HEK293 (cell line): ENCODE results near the gene VAV3.

Experiments used
- CTCF ChIA-PET: fragments of 350-600 bp; formaldehyde crosslinking; extraction: SDS; loops from one replicate; lab custom pipeline; 2021; ENCODE audit warnings: antibody characterized with exemption; lab: Yijun Ruan, JAX
- POLR2A ChIA-PET: fragments of 300-600 bp; formaldehyde crosslinking; extraction: SDS; loops from one replicate; lab custom pipeline; 2020; ENCODE audit warnings: antibody characterized with exemption, inconsistent platforms; lab: Yijun Ruan, JAX
- H3K27ac ChIP-seq: fragments of 200-500 bp; sonication (Bioruptor generic); 2 replicates; pipeline ENCODE4 v1.5.1; 2014; ENCODE audit warnings: low read depth, low read length, control low read depth, inconsistent platforms; ENCODE audit errors: extremely low read depth
- H3K36me3 ChIP-seq, 2 experiments: fragments of 200-500 bp in 1 of 2; sonication (Bioruptor generic) in 1 of 2; 1 replicate in 1 of 2; 2 replicates in 1 of 2; pipeline ENCODE4 v1.5.1; 2014 to 2017; ENCODE audit warnings: inconsistent platforms in 2 of 2, low read length in 2 of 2; ENCODE audit not compliant: control insufficient read depth in 2 of 2, insufficient read depth in 1 of 2
- H3K4me1 ChIP-seq: fragments of 200-500 bp; sonication (Bioruptor generic); 2 replicates; pipeline ENCODE4 v1.5.1; 2014; ENCODE audit warnings: mild to moderate bottlenecking, low read length, inconsistent platforms; ENCODE audit not compliant: control insufficient read depth, insufficient read depth
- H3K4me3 ChIP-seq: 2 replicates; pipeline ENCODE4 v1.5.1; 2011; ENCODE audit warnings: low read depth, mild to moderate bottlenecking, control low read depth, low read length, moderate library complexity
- H3K9me3 ChIP-seq: fragments of 200-500 bp; sonication (Bioruptor generic); 2 replicates; pipeline ENCODE4 v1.5.1; 2014; ENCODE audit warnings: low read depth, low read length, inconsistent platforms; ENCODE audit not compliant: control insufficient read depth, insufficient read depth
- SCRT2 ChIP-seq: fragments of 450-650 bp; formaldehyde crosslinking; IDR thresholded peaks from 2 replicates; pipeline ENCODE4 v1.5.1; 2016; ENCODE audit warnings: missing biosample characterization, missing genetic modification characterization
- SETDB1 ChIP-seq: IDR thresholded peaks from one replicate; pipeline ENCODE4 v1.6.1; 2017; ENCODE audit warnings: mild to moderate bottlenecking, low read length, moderate library complexity, mixed read lengths; ENCODE audit not compliant: insufficient read length
- ZBTB7A ChIP-seq: fragments of 450-650 bp; formaldehyde crosslinking; IDR thresholded peaks from 2 replicates; pipeline ENCODE4 v1.5.1; 2016; ENCODE audit warnings: low read depth, missing biosample characterization, missing genetic modification characterization
- ZNF133 ChIP-seq: fragments of 450-650 bp; formaldehyde crosslinking; IDR thresholded peaks from 2 replicates; pipeline ENCODE4 v1.5.1; 2016; ENCODE audit warnings: missing biosample characterization, missing genetic modification characterization
- ZNF140 ChIP-seq: fragments of 450-650 bp; formaldehyde crosslinking; IDR thresholded peaks from 2 replicates; pipeline ENCODE4 v1.5.1; 2016; ENCODE audit warnings: missing biosample characterization, missing genetic modification characterization
- ZNF214 ChIP-seq: fragments of 450-650 bp; formaldehyde crosslinking; IDR thresholded peaks from 2 replicates; pipeline ENCODE4 v1.5.1; 2017; ENCODE audit warnings: missing biosample characterization, mild to moderate bottlenecking, missing genetic modification characterization, borderline replicate concordance
- ZNF37A ChIP-seq: fragments of 450-650 bp; IDR thresholded peaks from 2 replicates; pipeline ENCODE4 v1.5.1; 2018; ENCODE audit warnings: missing biosample characterization, missing genetic modification characterization
- ZNF561 ChIP-seq: fragments of 450-650 bp; IDR thresholded peaks from 2 replicates; pipeline ENCODE4 v1.5.1; 2018; ENCODE audit warnings: missing biosample characterization, missing genetic modification characterization, borderline replicate concordance
- ZNF600 ChIP-seq: fragments of 450-650 bp; formaldehyde crosslinking; IDR thresholded peaks from 2 replicates; pipeline ENCODE4 v1.5.1; 2016; ENCODE audit warnings: missing biosample characterization, missing genetic modification characterization
- ZNF624 ChIP-seq: fragments of 450-650 bp; formaldehyde crosslinking; IDR thresholded peaks from 2 replicates; pipeline ENCODE4 v1.5.1; 2017; ENCODE audit warnings: missing biosample characterization, missing genetic modification characterization
- ZNF664 ChIP-seq: fragments of 450-650 bp; formaldehyde crosslinking; IDR thresholded peaks from 2 replicates; pipeline ENCODE4 v1.5.1; 2016; ENCODE audit warnings: missing biosample characterization, missing genetic modification characterization
- ZSCAN30 ChIP-seq: fragments of 450-650 bp; IDR thresholded peaks from 2 replicates; pipeline ENCODE4 v1.5.1; 2018; ENCODE audit warnings: missing biosample characterization, mild to moderate bottlenecking, missing genetic modification characterization, moderate library complexity
- ZXDB ChIP-seq: fragments of 450-650 bp; formaldehyde crosslinking; IDR thresholded peaks from 2 replicates; pipeline ENCODE4 v1.5.1; 2016; ENCODE audit warnings: missing biosample characterization, missing genetic modification characterization
- TF ChIP-seq, protein P1 (sequence below): fragments of 450-650 bp; formaldehyde crosslinking; IDR thresholded peaks from 2 replicates; pipeline ENCODE4 v1.5.1; 2016; ENCODE audit warnings: missing biosample characterization, missing genetic modification characterization
- TF ChIP-seq, protein P2 (sequence below): fragments of 450-650 bp; formaldehyde crosslinking; IDR thresholded peaks from 2 replicates; pipeline ENCODE4 v1.5.1; 2016; ENCODE audit warnings: missing biosample characterization, missing genetic modification characterization, borderline replicate concordance
- TF ChIP-seq, protein P3 (sequence below): fragments of 450-650 bp; formaldehyde crosslinking; IDR thresholded peaks from 2 replicates; pipeline ENCODE4 v1.5.1; 2016; ENCODE audit warnings: missing biosample characterization, missing genetic modification characterization

The VAV3 gene

DNA sequence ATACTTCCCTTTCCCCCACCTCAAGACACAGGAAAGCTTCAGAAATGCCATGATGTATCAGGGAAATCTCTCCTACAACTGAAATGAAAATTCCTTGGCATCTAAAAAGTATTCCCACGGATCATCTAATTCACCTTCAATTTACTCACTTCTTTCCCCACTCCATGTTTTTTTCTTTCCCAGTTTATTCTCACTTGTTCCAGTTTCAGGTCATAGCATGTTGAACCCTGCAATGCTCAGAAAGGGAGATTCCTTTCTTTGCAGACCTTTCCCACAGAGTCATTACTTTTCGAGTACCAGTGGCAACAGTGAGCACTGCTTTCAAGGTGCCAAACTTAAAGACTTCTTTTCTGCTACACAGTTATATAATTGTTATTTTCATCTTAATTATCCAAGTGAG, 305.0 kb downstream of the VAV3 start:
- CTCF ChIA-PET = no interaction called here
- no peak overlapping the region for H3K4me3 ChIP-seq
- POLR2A ChIA-PET = no interaction called here

DNA sequence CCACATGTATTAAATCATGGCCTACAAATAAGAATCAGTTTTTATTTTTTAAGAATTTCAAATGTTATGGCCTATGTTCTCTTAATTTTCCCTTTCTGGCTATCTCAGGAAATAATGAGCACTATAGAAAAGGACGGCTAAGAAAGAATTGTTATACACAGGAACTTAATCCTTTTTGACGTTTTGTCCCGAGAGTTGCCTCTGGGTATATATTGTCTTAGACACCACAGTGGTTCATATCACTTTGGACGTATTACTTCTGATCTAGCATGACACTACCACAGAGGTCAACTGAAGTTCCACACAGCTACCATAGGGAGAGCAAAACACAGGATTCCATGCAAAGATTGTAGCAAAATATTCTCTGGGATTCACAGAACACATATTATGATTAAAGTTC, 307.6 kb downstream of the VAV3 start:
- POLR2A ChIA-PET = no interaction called here
- CTCF ChIA-PET = no interaction called here
- no peak overlapping the region for H3K27ac ChIP-seq
- H3K4me3 ChIP-seq = no peak overlapping the region
- no peaks in the 10 kb centered on the region for H3K9me3 ChIP-seq
- H3K4me1 ChIP-seq = no peaks in the 10 kb centered on the region
- TF ChIP-seq SETDB1 (no peak), ZNF664 (tag by site-specific recombination) (no peak), ZNF561 (tag by site-specific recombination) (no peak), ZXDB (tag by site-specific recombination) (no peak), SCRT2 (tag by site-specific recombination) (no peak), ZNF214 (tag by site-specific recombination) (no peak), ZNF624 (tag by site-specific recombination) (no peak), ZNF37A (tag by site-specific recombination) (no peak), ZBTB7A (no peak), ZNF600 (tag by site-specific recombination) (no peak)
- TF ChIP-seq, protein P1, sequence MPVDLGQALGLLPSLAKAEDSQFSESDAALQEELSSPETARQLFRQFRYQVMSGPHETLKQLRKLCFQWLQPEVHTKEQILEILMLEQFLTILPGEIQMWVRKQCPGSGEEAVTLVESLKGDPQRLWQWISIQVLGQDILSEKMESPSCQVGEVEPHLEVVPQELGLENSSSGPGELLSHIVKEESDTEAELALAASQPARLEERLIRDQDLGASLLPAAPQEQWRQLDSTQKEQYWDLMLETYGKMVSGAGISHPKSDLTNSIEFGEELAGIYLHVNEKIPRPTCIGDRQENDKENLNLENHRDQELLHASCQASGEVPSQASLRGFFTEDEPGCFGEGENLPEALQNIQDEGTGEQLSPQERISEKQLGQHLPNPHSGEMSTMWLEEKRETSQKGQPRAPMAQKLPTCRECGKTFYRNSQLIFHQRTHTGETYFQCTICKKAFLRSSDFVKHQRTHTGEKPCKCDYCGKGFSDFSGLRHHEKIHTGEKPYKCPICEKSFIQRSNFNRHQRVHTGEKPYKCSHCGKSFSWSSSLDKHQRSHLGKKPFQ (tag by site-specific recombination) = no peak
- no peaks in the 10 kb centered on the region for H3K36me3 ChIP-seq

More for the DNA sequence above, 305.0 kb downstream of the VAV3 start:
- H3K27ac ChIP-seq = no peak overlapping the region
- TF ChIP-seq ZNF133 (tag by site-specific recombination) = no peak
- TF ChIP-seq ZSCAN30 (tag by site-specific recombination) = no peak
- TF ChIP-seq, protein P2, sequence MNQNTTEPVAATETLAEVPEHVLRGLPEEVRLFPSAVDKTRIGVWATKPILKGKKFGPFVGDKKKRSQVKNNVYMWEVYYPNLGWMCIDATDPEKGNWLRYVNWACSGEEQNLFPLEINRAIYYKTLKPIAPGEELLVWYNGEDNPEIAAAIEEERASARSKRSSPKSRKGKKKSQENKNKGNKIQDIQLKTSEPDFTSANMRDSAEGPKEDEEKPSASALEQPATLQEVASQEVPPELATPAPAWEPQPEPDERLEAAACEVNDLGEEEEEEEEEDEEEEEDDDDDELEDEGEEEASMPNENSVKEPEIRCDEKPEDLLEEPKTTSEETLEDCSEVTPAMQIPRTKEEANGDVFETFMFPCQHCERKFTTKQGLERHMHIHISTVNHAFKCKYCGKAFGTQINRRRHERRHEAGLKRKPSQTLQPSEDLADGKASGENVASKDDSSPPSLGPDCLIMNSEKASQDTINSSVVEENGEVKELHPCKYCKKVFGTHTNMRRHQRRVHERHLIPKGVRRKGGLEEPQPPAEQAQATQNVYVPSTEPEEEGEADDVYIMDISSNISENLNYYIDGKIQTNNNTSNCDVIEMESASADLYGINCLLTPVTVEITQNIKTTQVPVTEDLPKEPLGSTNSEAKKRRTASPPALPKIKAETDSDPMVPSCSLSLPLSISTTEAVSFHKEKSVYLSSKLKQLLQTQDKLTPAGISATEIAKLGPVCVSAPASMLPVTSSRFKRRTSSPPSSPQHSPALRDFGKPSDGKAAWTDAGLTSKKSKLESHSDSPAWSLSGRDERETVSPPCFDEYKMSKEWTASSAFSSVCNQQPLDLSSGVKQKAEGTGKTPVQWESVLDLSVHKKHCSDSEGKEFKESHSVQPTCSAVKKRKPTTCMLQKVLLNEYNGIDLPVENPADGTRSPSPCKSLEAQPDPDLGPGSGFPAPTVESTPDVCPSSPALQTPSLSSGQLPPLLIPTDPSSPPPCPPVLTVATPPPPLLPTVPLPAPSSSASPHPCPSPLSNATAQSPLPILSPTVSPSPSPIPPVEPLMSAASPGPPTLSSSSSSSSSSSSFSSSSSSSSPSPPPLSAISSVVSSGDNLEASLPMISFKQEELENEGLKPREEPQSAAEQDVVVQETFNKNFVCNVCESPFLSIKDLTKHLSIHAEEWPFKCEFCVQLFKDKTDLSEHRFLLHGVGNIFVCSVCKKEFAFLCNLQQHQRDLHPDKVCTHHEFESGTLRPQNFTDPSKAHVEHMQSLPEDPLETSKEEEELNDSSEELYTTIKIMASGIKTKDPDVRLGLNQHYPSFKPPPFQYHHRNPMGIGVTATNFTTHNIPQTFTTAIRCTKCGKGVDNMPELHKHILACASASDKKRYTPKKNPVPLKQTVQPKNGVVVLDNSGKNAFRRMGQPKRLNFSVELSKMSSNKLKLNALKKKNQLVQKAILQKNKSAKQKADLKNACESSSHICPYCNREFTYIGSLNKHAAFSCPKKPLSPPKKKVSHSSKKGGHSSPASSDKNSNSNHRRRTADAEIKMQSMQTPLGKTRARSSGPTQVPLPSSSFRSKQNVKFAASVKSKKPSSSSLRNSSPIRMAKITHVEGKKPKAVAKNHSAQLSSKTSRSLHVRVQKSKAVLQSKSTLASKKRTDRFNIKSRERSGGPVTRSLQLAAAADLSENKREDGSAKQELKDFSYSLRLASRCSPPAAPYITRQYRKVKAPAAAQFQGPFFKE (tag by site-specific recombination) = no peak
- no peak for TF ChIP-seq ZNF140 (tag by site-specific recombination)
- TF ChIP-seq, protein P3, sequence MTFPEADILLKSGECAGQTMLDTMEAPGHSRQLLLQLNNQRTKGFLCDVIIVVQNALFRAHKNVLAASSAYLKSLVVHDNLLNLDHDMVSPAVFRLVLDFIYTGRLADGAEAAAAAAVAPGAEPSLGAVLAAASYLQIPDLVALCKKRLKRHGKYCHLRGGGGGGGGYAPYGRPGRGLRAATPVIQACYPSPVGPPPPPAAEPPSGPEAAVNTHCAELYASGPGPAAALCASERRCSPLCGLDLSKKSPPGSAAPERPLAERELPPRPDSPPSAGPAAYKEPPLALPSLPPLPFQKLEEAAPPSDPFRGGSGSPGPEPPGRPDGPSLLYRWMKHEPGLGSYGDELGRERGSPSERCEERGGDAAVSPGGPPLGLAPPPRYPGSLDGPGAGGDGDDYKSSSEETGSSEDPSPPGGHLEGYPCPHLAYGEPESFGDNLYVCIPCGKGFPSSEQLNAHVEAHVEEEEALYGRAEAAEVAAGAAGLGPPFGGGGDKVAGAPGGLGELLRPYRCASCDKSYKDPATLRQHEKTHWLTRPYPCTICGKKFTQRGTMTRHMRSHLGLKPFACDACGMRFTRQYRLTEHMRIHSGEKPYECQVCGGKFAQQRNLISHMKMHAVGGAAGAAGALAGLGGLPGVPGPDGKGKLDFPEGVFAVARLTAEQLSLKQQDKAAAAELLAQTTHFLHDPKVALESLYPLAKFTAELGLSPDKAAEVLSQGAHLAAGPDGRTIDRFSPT (tag by site-specific recombination) = no peak
- no peaks in the 10 kb centered on the region for H3K4me1 ChIP-seq
- no peaks in the 10 kb centered on the region for H3K36me3 ChIP-seq
- H3K9me3 ChIP-seq = no peaks in the 10 kb centered on the region
